Measurements from ENCODE around the gene BCL2A1. TPM values are rescaled to one million over a fixed set of nuclear protein-coding genes. Genes with fewer than 3 reads are reported as not detected.

Gene BCL2A1
- total RNA-seq, 1 experiment from 2014 or later: 4.7 TPM

GRCh38 chr15:79948095-79948695 is 22.8 kb downstream of the BCL2A1 start:
- BruUV-seq (replicated peaks): no TSS peak

GRCh38 chr15:79947009-79947408 is 24.0 kb downstream of the BCL2A1 start:
- no peak overlapping the region for H3K27ac ChIP-seq (ENCODE audit: low read length)
- DNase-seq (ENCODE audit: low read depth, low spot score) (no peak), ATAC-seq (no peak)
- no peak overlapping the region for H3K4me3 ChIP-seq (ENCODE audit: low read depth in 2 of 2, low read length in 2 of 2)
- no TSS peak for BruUV-seq (replicated peaks)
- ChIA-PET POLR2A (no interaction called here), CTCF (no interaction called here)
- H3K27me3 ChIP-seq (ENCODE audit: control insufficient read depth, insufficient read depth, low read length): no peaks in the 10 kb centered on the region
- no peak for TF ChIP-seq SIN3A (IDR thresholded peaks at IDR 0.05; ENCODE audit: borderline replicate concordance, insufficient read depth, low read depth, low read length)
- TF ChIP-seq, protein P1, sequence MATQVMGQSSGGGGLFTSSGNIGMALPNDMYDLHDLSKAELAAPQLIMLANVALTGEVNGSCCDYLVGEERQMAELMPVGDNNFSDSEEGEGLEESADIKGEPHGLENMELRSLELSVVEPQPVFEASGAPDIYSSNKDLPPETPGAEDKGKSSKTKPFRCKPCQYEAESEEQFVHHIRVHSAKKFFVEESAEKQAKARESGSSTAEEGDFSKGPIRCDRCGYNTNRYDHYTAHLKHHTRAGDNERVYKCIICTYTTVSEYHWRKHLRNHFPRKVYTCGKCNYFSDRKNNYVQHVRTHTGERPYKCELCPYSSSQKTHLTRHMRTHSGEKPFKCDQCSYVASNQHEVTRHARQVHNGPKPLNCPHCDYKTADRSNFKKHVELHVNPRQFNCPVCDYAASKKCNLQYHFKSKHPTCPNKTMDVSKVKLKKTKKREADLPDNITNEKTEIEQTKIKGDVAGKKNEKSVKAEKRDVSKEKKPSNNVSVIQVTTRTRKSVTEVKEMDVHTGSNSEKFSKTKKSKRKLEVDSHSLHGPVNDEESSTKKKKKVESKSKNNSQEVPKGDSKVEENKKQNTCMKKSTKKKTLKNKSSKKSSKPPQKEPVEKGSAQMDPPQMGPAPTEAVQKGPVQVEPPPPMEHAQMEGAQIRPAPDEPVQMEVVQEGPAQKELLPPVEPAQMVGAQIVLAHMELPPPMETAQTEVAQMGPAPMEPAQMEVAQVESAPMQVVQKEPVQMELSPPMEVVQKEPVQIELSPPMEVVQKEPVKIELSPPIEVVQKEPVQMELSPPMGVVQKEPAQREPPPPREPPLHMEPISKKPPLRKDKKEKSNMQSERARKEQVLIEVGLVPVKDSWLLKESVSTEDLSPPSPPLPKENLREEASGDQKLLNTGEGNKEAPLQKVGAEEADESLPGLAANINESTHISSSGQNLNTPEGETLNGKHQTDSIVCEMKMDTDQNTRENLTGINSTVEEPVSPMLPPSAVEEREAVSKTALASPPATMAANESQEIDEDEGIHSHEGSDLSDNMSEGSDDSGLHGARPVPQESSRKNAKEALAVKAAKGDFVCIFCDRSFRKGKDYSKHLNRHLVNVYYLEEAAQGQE (IDR thresholded peaks at IDR 0.05; ENCODE audit: insufficient read depth in 1 of 2, low read depth in 2 of 2, low read length in 1 of 2): no peak
- TF ChIP-seq, protein P2, sequence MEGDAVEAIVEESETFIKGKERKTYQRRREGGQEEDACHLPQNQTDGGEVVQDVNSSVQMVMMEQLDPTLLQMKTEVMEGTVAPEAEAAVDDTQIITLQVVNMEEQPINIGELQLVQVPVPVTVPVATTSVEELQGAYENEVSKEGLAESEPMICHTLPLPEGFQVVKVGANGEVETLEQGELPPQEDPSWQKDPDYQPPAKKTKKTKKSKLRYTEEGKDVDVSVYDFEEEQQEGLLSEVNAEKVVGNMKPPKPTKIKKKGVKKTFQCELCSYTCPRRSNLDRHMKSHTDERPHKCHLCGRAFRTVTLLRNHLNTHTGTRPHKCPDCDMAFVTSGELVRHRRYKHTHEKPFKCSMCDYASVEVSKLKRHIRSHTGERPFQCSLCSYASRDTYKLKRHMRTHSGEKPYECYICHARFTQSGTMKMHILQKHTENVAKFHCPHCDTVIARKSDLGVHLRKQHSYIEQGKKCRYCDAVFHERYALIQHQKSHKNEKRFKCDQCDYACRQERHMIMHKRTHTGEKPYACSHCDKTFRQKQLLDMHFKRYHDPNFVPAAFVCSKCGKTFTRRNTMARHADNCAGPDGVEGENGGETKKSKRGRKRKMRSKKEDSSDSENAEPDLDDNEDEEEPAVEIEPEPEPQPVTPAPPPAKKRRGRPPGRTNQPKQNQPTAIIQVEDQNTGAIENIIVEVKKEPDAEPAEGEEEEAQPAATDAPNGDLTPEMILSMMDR (IDR thresholded peaks at IDR 0.05): no peak
- no peak for TF ChIP-seq POLR2AphosphoS5 (IDR thresholded peaks at IDR 0.05; ENCODE audit: low read depth, low read length)
- no peak for TF ChIP-seq TCF7L2 (IDR thresholded peaks at IDR 0.05; ENCODE audit: low read depth, low read length)
- no peaks in the 10 kb centered on the region for H3K9me3 ChIP-seq (ENCODE audit: control insufficient read depth, insufficient read depth, low read depth, low read length)
- intact Hi-C loops (cut with micrococcal nuclease; ENCODE audit: unreplicated experiment) (no loop called here), in situ Hi-C loops (cut with HindIII; ENCODE audit: low pct_unique_long_range_greater_than_20kb, low sequenced_read_pairs) (no loop called here)
- no peaks in the 10 kb centered on the region for H3K4me1 ChIP-seq (ENCODE audit: control insufficient read depth, insufficient read depth, low read length)
- no peaks in the 10 kb centered on the region for H3K36me3 ChIP-seq (ENCODE audit: control insufficient read depth, insufficient read depth, low read length)

More at GRCh38 chr15:79948095-79948695, 22.8 kb downstream of the BCL2A1 start:
- ChIA-PET POLR2A (interaction anchor here (0.6 kb wide), 2 partner anchors 9 to 307 kb away, joined by 3 read pairs; no protein-coding TSS in a partner anchor), CTCF (no interaction called here)
- no peak for ATAC-seq
- no peaks in the 10 kb centered on the region for H3K36me3 ChIP-seq (ENCODE audit: control insufficient read depth, insufficient read depth, low read length)
- no peak for DNase-seq (ENCODE audit: low read depth, low spot score)
- in situ Hi-C loops (cut with HindIII; ENCODE audit: low pct_unique_long_range_greater_than_20kb, low sequenced_read_pairs) (no loop called here), intact Hi-C loops (cut with micrococcal nuclease; ENCODE audit: unreplicated experiment) (no loop called here)
- H3K27me3 ChIP-seq (ENCODE audit: control insufficient read depth, insufficient read depth, low read length): no peaks in the 10 kb centered on the region
- H3K4me1 ChIP-seq (ENCODE audit: control insufficient read depth, insufficient read depth, low read length): no peaks in the 10 kb centered on the region
- H3K9me3 ChIP-seq (ENCODE audit: control insufficient read depth, insufficient read depth, low read depth, low read length): no peaks in the 10 kb centered on the region
- no peak overlapping the region for H3K27ac ChIP-seq (ENCODE audit: low read length)
- H3K4me3 ChIP-seq (ENCODE audit: low read depth in 2 of 2, low read length in 2 of 2): no peak overlapping the region
- no peak for TF ChIP-seq TCF7L2 (IDR thresholded peaks at IDR 0.05; ENCODE audit: low read depth, low read length)
- TF ChIP-seq SIN3A (IDR thresholded peaks at IDR 0.05; ENCODE audit: borderline replicate concordance, insufficient read depth, low read depth, low read length): no peak
- no peak for TF ChIP-seq POLR2AphosphoS5 (IDR thresholded peaks at IDR 0.05; ENCODE audit: low read depth, low read length)
- TF ChIP-seq, protein P1 (IDR thresholded peaks at IDR 0.05; ENCODE audit: insufficient read depth in 1 of 2, low read depth in 2 of 2, low read length in 1 of 2): no peak
- TF ChIP-seq, protein P2 (IDR thresholded peaks at IDR 0.05): no peak
